HG02678 (cell line): ENCODE data around the gene CRYBB3.
"Not testable (repeated sequence)": the region's sequence is repeated elsewhere in the genome, so short reads cannot be mapped to it uniquely, and the experiment has no call there.

Experiments
- ATAC-seq: cut with Tn5 transposase; IDR thresholded peaks from one replicate; pipeline ENCODE4 v1.9.1; 2021; ENCODE audit warnings: mild to moderate bottlenecking, moderate library complexity; ENCODE audit not compliant: unreplicated experiment

CRYBB3 gene

DNA sequence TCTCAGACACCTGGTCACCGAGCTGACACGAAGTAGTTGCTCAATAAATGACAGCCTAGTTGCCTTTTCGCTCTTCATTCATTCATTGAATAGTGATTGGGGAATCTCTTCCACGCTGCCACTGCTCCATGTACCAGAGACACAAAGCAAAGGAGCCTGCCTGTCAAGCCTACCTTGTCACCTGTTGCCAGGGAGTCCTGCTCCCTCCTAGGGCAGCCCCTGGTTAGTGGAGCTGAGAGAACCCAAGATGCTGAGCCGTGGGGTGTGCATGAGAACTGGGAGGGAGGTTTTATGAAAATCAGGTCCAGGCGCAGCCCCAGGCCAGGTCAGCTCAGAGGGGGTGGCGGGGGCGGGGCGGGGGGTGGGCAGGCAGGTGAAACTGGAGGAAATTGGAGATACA, 38.4 kb downstream of the CRYBB3 start:
- ATAC-seq = not testable (repeated sequence)

GRCh38 chr22:25255169-25255568, 55.5 kb downstream of the CRYBB3 start:
- ATAC-seq = not testable (repeated sequence)
